Fibroblast of pulmonary artery (primary cell): ENCODE data around the gene OCEL1.

Experiments used
- DNase-seq: peaks from one replicate; pipeline ENCODE4 v3.0.0-alpha.2; 2010; ENCODE audit warnings: low read depth
- H3K4me3 ChIP-seq: replicated peaks from 2 replicates; pipeline ENCODE4 v1.5.1; 2011; ENCODE audit warnings: low read depth, mild to moderate bottlenecking, control low read depth, low read length, moderate library complexity
- CTCF ChIP-seq: IDR thresholded peaks from 2 replicates; pipeline ENCODE4 v1.5.1; 2011; ENCODE audit warnings: mild to moderate bottlenecking, control low read depth, low read length, inconsistent platforms; ENCODE audit errors: missing control alignments

The OCEL1 gene

GRCh38 chr19:17210296-17210695, 15.7 kb upstream of the OCEL1 start:
- no peak for TF ChIP-seq CTCF
- no peak overlapping the region for H3K4me3 ChIP-seq
- no peak for DNase-seq

GRCh38 chr19:17211547-17212446, 14.2 kb upstream of the OCEL1 start:
- H3K4me3 ChIP-seq: no peak overlapping the region
- no peak for DNase-seq
- TF ChIP-seq CTCF: no peak

GRCh38 chr19:17213334-17213733, 12.7 kb upstream of the OCEL1 start:
- H3K4me3 ChIP-seq: no peak overlapping the region
- no peak for DNase-seq
- TF ChIP-seq CTCF: no peak

GRCh38 chr19:17214508-17215126, 11.4 kb upstream of the OCEL1 start:
- no peak for DNase-seq
- H3K4me3 ChIP-seq: peak overlapping the region; percentile 72
- no peak for TF ChIP-seq CTCF

- peak; percentile 91 for DNase-seq
- TF ChIP-seq CTCF: no peak
- peak within 1 kb of the TSS; percentile 72 for H3K4me3 ChIP-seq
Observed at GRCh38 chr19:17215127-17215971, 10.7 kb upstream of the OCEL1 start, which contains the start of gene USE1. TSS of gene USE1 (plus strand) at chr19:17215357. CDS start at chr19:17215406, 49 bp downstream.

- no peak for DNase-seq
- peak overlapping the region; percentile 72 for H3K4me3 ChIP-seq
- no peak for TF ChIP-seq CTCF
Observed at GRCh38 chr19:17216058-17216670, 9.9 kb upstream of the OCEL1 start.
